Stimulated activated CD4-positive, alpha-beta T cell treated with anti-CD3 and anti-CD28 coated beads, Interleukin-2, amount 100 ng/mL, for 4 hours (primary cell): ENCODE measurements around the gene SLC38A2.

ENCODE experiments used
- DNase-seq: peaks from one replicate; pipeline ENCODE4 v3.0.0-alpha.2; 2020; ENCODE audit warnings: low read depth

Gene SLC38A2

GRCh38 chr12:46395388-46395787, 22.8 kb upstream of the SLC38A2 start:
- no peak for DNase-seq

DNA sequence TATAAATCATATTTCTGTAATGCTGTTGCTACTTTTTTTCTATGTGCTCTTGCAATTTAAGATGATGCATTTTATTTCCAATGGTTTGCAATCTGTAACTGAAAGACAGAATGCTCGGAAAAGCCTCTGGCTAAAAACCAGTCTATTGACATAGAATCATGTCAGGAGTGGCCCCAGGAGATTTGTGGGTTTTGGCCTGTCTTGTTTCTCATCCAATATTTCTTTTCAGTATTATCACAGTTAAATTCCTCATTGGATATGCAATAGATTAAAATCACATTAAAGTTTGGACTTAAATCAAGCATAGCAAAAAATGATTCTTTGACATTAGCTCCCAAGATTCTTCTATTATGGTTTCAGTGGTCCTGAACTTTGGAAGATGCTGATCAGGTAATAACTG, 19.1 kb upstream of the SLC38A2 start:
- no peak for DNase-seq

- no peak for DNase-seq
Measured at GRCh38 chr12:46390881-46391280, 18.3 kb upstream of the SLC38A2 start.

DNA sequence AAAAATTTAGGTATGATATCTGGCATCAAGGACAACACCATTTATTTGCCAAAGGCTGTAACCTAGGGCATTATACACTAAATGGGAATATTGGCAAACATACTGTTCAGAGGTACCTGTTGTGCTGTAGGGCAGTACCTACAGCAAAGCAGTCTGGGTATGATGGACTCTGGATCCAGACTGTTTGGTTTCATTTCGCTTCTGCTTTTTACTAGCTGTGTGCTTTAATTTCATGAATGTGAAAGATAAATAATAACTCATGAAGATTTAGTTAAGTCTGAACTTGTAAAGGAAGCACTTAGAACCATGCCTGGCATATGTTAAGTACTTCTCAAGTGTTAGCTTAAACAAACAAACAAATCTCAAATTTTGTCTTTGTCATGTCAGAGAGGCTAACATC, 17.7 kb upstream of the SLC38A2 start:
- DNase-seq: no peak

DNA sequence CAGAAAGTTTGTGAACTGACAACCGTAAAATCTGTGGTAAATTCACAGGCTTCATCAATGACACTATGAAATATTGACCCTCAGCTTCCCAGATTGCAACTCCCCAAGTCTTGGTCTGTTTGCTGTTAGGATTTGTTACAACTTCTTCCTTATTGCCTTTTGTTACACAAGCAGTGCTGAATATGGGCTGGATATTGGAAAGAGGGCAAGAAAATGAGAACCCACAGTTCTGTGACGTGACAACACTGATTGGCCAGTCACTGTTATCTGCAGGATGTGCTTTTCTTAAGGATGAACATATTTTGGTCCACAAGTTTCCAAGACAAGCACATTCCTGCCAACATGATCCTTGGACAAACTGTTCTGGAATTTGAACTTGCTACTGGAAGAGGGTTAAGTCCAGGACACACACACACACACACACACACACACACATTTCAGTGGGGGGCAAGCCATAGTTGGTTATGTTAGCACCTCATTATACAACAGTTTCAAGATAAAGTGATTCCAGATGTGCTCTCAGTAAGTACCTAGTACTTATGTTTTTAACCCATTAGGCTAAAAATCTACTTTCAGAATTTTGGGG, 16.6 kb upstream of the SLC38A2 start:
- no peak for DNase-seq

DNA sequence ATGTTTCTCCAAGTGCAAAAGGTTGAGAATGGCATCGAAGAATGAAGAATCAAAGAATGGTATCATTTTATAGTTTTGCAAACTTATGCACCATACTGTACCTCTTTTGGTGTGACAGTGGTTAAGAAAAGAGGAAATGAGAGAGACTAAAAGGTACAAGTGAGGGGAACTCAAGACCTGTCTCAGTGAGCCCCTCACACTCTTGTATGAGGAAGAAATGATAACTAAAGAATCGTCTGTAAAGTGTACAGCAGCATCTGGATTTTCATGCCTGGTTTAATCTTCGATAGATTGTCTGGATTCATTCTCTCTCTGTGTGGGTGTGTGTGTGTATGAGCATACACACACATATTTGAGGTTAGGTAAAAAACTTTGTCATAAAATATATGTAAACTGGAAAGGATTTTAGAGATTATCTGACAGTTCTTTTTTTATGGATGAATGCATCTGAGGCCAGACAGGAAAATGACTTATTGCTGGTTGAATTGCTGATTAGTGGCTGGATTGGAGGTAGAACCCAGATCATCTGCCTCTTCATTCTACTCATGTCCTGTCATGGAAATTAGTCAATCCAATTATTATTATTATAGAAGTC, 16.0 kb upstream of the SLC38A2 start:
- no peak for DNase-seq

DNA sequence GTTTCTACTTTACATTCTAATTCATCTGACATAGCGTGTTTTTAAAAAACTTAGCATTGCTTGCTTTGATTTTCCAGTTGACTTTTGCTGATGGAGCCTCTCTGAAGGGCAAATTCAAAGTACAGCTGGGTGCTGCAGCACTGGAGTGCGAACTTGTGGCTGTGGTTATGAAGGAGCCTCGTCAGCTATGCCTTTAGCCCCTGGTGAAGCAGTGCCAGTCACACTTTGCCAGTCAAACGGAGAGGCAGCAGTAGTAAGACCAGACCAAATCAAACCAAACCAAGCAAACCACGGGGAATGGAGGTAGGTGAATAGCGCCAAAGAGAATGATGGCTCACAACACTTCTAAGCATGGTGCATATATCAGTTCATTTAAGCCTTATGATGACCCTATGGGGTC, 15.1 kb upstream of the SLC38A2 start:
- DNase-seq: no peak

GRCh38 chr12:46386877-46387629, 14.5 kb upstream of the SLC38A2 start:
- DNase-seq: no peak

GRCh38 chr12:46386360-46386867, 13.8 kb upstream of the SLC38A2 start:
- DNase-seq: no peak

- DNase-seq: no peak
Measured at GRCh38 chr12:46385438-46385837, 12.9 kb upstream of the SLC38A2 start.

- no peak for DNase-seq
Measured at GRCh38 chr12:46384451-46385309, 12.1 kb upstream of the SLC38A2 start.

DNA sequence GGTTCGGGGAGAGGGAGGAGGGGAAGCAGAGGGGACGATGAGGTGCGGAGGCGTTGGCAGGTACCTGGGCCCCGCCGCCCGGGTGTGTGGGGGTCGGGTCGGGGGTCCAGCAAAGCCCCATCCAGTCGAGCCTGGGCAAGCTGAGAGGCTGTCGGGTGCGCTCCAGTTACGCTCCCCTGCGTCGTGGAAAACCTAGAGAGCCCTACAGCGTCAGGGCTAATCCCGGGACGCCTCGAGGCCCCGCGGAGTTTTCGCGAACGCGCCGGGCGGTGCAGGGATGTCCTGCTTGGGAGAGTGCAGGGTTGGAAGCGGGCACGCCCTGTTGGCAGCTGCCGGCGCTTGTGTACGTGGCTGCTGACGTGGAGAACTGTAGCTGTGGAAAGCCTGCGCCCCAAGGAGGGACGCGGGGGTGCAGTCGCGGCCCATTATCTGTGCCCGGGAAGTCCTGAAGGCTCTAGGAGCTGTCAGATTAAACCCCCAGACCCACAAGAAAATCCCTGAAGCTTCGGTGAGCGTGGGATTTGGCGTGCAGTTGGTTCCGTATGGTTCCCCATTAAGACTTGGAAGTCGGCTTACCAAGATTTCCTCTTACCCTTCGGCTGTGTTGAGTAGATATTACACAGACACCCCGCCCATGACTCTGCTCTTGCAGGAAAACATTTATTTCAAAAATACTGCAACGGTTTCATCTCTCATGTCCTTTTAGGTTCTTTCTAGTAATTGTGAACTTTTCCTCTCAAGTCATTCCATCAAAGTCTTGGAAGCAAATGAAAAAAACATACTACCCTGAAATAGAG, 11.3 kb upstream of the SLC38A2 start:
- peak; percentile 51 for DNase-seq

GRCh38 chr12:46382964-46383653, 10.5 kb upstream of the SLC38A2 start:
- DNase-seq: peak; percentile 96

GRCh38 chr12:46382408-46382963, 9.9 kb upstream of the SLC38A2 start:
- DNase-seq: no peak

GRCh38 chr12:46380881-46381280, 8.3 kb upstream of the SLC38A2 start:
- no peak for DNase-seq

DNA sequence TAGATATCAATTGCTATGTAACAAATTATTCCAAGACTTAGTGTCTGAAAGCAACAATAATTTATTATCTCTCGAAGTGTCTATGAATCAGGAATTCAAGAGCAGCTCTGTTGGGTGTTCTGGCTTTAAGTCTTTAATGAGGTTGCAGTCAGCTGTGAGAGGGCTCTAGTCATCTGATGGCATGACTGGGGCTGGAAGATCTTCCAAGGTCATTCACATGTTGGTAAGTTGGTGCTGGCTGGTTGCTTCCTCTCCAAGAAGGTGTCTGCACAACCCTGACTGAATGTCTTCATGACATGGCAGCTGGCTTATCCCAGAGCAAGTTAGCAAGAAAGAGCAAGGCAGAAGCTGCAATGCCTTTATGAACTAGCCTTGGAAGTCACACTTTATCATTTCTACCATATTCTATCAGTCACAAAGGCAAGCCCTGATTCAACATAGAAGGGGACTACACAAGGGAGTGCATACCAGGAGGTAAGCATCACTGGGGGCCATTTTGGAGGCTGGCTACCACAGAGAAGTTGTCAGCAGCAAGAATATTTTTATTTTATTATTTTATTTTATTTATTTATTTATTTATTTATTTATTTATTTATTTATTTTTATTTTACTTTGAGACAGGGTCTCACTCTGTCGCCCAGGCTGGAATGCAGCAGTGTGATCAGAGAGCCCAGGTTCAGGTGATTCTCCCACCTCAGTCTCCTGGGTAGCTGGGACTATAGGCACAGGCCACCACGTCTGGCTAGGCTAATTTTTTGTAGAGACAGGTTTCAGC, 7.6 kb upstream of the SLC38A2 start:
- DNase-seq: no peak

- DNase-seq: no peak
Measured at GRCh38 chr12:46379352-46379751, 6.8 kb upstream of the SLC38A2 start.

DNA sequence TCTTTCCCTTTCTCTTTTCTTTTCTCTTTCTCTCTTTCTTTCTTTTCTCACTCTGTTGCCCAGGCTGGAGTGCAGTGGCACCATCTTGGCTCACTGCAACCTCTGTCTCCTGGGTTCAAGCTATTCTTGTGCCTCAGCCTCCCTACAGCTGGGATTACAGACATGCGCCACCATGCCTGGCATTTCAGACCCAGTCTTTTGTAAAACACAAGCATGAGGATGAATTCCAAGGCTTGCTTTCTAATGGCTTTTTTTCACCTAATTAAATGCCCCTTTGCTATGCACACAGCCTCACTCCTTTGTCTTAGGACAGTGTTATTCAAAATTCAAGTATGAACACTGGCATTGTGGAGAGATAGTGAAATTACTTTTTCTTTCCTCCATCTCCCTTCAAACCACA, 6.0 kb upstream of the SLC38A2 start:
- DNase-seq: no peak

DNA sequence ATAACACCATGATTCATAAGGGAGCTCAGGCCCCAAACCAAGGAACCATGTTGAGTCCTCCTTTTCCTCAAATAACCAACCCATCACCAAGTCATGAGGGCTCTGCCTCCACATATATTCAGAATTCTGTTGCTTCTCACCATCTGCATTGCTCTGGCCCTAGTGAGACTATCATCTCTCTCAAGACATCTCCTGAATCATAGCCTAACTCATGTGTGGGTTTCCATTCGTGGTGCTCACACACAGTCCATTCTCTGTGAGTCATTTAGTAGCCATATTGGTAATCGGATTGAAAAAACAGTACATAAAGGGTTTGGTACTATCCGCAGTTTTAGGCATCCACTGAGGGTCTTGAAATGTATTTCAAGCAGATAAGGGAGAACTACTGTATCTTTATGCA, 5.1 kb upstream of the SLC38A2 start:
- no peak for DNase-seq

DNA sequence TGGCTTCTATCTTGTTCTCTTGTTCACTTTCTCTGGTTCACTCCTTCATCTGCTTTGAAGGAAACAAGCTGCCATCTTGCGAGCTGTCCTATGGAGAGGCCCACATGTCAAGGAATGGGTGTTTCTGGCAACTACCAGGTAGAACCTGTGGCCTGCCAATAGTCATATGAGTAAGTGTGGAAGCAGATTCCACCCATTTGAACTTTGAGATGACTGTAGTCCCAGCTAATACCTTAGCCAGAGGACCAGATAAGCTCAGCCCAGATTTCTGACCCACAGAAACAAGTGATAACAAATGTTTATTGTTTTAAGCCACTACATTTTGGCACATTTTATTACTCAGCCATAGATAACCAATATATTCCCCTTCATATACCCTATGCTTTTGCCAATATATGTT, 4.0 kb upstream of the SLC38A2 start:
- no peak for DNase-seq
